ENCODE data around the gene FGF4.
"Not testable (repeated sequence)": the region's sequence is repeated elsewhere in the genome, so short reads cannot be mapped to it uniquely, and the experiment has no call there.

FGF4 gene

GRCh38 chr11:69781241-69781640 lies 6.1 kb upstream of the FGF4 start:
- H3K4me3 ChIP-seq (ENCODE audit: low read length) = no peak overlapping the region
- no peak overlapping the region for H3K9ac ChIP-seq (ENCODE audit: low read length)
- H3K4me1 ChIP-seq (ENCODE audit: control insufficient read depth, insufficient read depth, low read length) = no peaks in the 10 kb centered on the region
- peaks cover 7% of the 10 kb centered on the region for H3K27me3 ChIP-seq (ENCODE audit: control insufficient read depth, insufficient read depth, low read length)
- H3K36me3 ChIP-seq (ENCODE audit: control insufficient read depth, insufficient read depth, low read length) = no peaks in the 10 kb centered on the region
- no peak overlapping the region for H3K27ac ChIP-seq (ENCODE audit: low read depth, low read length)

GRCh38 chr11:69778373-69778772 lies 3.2 kb upstream of the FGF4 start:
- peaks cover 22% of the 10 kb centered on the region for H3K27me3 ChIP-seq (ENCODE audit: control insufficient read depth, insufficient read depth, low read length)
- no peak overlapping the region for H3K4me3 ChIP-seq (ENCODE audit: low read length)
- no peaks in the 10 kb centered on the region for H3K4me1 ChIP-seq (ENCODE audit: control insufficient read depth, insufficient read depth, low read length)
- no peaks in the 10 kb centered on the region for H3K36me3 ChIP-seq (ENCODE audit: control insufficient read depth, insufficient read depth, low read length)
- no peak overlapping the region for H3K9ac ChIP-seq (ENCODE audit: low read length)
- H3K27ac ChIP-seq (ENCODE audit: low read depth, low read length) = no peak overlapping the region

- Histone ChIP-seq H3K27ac (ENCODE audit: low read depth, low read length) (no peak overlapping the region), H3K27me3 (ENCODE audit: control insufficient read depth, insufficient read depth, low read length) (peaks cover 23% of the 10 kb centered on the region), H3K4me3 (ENCODE audit: low read length) (no peak overlapping the region), H3K9ac (ENCODE audit: low read length) (no peak overlapping the region), H3K36me3 (ENCODE audit: control insufficient read depth, insufficient read depth, low read length) (no peaks in the 10 kb centered on the region), H3K4me1 (ENCODE audit: control insufficient read depth, insufficient read depth, low read length) (no peaks in the 10 kb centered on the region)
These were observed 583 bp downstream of the FGF4 start for GRCh38 chr11:69774354-69775162.

DNA sequence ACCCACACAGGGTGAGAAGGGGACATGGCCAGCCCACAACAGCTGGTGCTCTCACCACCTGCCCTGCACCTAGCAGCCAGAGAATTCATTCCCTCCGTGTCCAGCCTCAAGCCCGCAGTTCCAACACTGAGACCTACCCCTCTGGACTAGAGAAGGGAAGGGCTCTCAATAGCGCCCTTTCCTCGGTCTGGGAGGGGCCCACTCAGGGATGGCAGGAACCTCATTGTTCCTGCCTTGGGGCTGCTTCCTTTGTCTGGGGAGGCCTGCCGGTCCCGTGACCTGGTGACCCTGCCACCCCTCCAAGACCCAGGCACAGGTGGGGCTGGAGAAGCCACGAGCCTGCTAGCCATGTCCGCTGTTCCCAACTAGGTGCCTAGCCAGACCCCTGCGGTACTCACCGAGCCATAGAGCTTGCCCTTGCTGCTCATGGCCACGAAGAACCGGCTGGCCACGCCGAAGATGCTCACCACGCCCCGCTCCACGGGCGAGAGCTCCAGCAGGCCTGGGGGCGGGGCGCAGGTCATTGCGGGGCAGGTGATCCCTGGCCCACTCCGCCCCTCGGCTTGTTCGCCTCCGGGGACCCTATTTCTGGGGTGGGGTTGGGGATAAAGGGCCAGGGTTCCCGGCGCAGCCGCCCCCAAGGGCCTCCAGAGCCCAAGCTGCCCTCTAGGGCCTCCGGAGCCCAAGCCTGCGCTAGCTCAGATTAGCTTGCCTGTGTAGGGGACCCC lies 1.4 kb downstream of the FGF4 start:
- Histone ChIP-seq H3K36me3 (ENCODE audit: control insufficient read depth, insufficient read depth, low read length) (no peaks in the 10 kb centered on the region), H3K4me1 (ENCODE audit: control insufficient read depth, insufficient read depth, low read length) (no peaks in the 10 kb centered on the region), H3K4me3 (ENCODE audit: low read length) (no peak overlapping the region), H3K9ac (ENCODE audit: low read length) (no peak overlapping the region), H3K27me3 (ENCODE audit: control insufficient read depth, insufficient read depth, low read length) (peaks cover 23% of the 10 kb centered on the region), H3K27ac (ENCODE audit: low read depth, low read length) (no peak overlapping the region)

DNA sequence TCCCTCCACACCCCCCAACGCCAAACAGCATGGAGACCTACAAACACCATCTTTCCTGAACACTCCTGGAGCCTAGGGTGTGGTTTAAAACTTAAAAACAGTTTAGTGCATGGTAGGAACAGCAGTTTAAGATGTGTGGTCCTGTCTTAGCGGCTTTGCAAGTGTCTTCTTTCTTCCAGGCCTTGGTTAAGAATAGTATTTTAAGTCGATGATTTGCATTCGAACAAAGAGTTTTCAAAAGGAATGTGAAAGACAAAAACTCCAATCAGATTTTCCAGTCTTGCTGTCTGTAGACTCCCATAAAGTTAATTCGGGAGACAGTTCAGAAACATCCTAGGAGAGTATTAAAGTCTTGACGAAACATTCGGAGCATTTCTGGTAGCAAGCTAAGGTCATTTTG lies 3.7 kb downstream of the FGF4 start:
- H3K27me3 ChIP-seq (ENCODE audit: control insufficient read depth, insufficient read depth, low read length) = peaks cover 18% of the 10 kb centered on the region

DNA sequence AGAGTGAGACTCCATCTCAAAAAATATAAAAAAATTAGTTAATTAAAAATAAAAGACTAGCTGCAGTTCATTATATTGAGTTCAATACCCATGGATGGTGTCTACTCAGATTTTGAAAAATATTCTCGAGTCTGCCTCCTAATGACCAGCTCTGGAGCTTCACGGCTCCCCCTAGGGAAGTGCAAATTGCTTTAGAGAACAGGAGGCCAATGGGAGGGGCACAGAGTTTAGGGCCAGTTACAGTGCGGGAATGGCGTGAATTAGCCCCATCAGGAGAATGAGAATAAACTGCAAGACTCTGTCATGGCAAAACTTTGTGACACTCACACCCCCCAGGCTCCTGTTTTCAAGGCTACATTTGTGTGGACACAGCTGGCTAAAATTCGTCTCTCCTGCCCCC lies 4.6 kb downstream of the FGF4 start:
- H3K36me3 ChIP-seq (ENCODE audit: control insufficient read depth, insufficient read depth, low read length) = no peaks in the 10 kb centered on the region
- H3K27ac ChIP-seq (ENCODE audit: low read depth, low read length) = no peak overlapping the region
- no peak overlapping the region for H3K4me3 ChIP-seq (ENCODE audit: low read length)
- no peaks in the 10 kb centered on the region for H3K4me1 ChIP-seq (ENCODE audit: control insufficient read depth, insufficient read depth, low read length)
- no peak overlapping the region for H3K9ac ChIP-seq (ENCODE audit: low read length)
- peaks cover 10% of the 10 kb centered on the region for H3K27me3 ChIP-seq (ENCODE audit: control insufficient read depth, insufficient read depth, low read length)

More for the DNA sequence above, 3.7 kb downstream of the FGF4 start:
- Histone ChIP-seq H3K36me3 (ENCODE audit: control insufficient read depth, insufficient read depth, low read length) (no peaks in the 10 kb centered on the region), H3K9ac (ENCODE audit: low read length) (no peak overlapping the region), H3K27ac (ENCODE audit: low read depth, low read length) (no peak overlapping the region), H3K4me3 (ENCODE audit: low read length) (no peak overlapping the region), H3K4me1 (ENCODE audit: control insufficient read depth, insufficient read depth, low read length) (no peaks in the 10 kb centered on the region)

DNA sequence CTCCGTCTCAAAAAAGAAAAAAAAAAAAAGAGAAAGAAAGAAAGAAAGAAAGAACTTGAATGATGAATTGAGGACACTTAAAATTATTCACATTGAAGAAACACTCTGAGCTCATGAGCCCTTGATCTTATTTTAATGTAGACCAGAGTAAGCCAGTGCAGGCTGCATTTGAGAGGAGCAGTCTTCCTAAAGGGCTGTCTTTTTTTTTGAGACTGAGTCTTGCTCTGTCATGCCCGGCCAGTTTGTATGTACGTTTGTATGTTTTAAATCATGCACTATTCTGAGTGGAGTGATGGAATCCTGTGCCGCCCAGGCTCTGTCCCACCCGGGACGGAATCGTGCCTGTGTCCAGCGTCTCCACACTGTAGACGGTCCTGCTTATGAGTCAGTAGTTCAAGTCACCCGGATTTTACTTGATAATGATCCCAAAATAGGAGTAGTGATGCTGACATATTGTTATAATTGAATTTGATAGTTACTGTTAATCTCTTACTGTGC lies 9.6 kb downstream of the FGF4 start:
- no peak overlapping the region for H3K9ac ChIP-seq (ENCODE audit: low read length)
- no peaks in the 10 kb centered on the region for H3K36me3 ChIP-seq (ENCODE audit: control insufficient read depth, insufficient read depth, low read length)
- H3K4me3 ChIP-seq (ENCODE audit: low read length) = no peak overlapping the region
- no peaks in the 10 kb centered on the region for H3K27me3 ChIP-seq (ENCODE audit: control insufficient read depth, insufficient read depth, low read length)
- no peak overlapping the region for H3K27ac ChIP-seq (ENCODE audit: low read depth, low read length)
- no peaks in the 10 kb centered on the region for H3K4me1 ChIP-seq (ENCODE audit: control insufficient read depth, insufficient read depth, low read length)

GRCh38 chr11:69764918-69765317 lies 10.2 kb downstream of the FGF4 start:
- H3K27me3 ChIP-seq (ENCODE audit: control insufficient read depth, insufficient read depth, low read length); H3K36me3 ChIP-seq (ENCODE audit: control insufficient read depth, insufficient read depth, low read length); H3K9ac ChIP-seq (ENCODE audit: low read length); H3K27ac ChIP-seq (ENCODE audit: low read depth, low read length); H3K4me1 ChIP-seq (ENCODE audit: control insufficient read depth, insufficient read depth, low read length); H3K4me3 ChIP-seq (ENCODE audit: low read length): not testable (repeated sequence)

DNA sequence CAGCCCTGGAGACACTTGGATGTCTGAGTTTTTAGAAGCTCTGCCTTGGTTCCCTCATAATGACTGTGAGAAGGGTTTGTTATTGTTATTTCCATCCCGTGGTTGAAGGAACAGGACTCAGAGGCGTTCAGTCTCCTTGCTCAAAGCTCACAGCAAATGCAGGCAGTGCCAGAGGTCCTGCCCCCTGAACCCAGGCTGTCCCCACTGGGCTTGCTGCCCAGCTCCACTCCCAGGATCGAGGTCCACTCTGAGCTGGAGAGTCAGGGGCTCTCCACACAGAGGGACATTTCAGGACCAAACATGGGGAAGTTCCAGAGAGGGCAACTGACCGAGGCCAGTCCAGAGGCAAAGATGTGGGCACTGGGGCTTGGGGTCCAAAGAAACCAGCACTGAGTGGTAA lies 14.8 kb downstream of the FGF4 start:
- no peak overlapping the region for H3K4me3 ChIP-seq (ENCODE audit: low read length)
- no peaks in the 10 kb centered on the region for H3K27me3 ChIP-seq (ENCODE audit: control insufficient read depth, insufficient read depth, low read length)
- H3K9ac ChIP-seq (ENCODE audit: low read length) = no peak overlapping the region
- no peaks in the 10 kb centered on the region for H3K36me3 ChIP-seq (ENCODE audit: control insufficient read depth, insufficient read depth, low read length)
- H3K4me1 ChIP-seq (ENCODE audit: control insufficient read depth, insufficient read depth, low read length) = no peaks in the 10 kb centered on the region
- H3K27ac ChIP-seq (ENCODE audit: low read depth, low read length) = no peak overlapping the region

DNA sequence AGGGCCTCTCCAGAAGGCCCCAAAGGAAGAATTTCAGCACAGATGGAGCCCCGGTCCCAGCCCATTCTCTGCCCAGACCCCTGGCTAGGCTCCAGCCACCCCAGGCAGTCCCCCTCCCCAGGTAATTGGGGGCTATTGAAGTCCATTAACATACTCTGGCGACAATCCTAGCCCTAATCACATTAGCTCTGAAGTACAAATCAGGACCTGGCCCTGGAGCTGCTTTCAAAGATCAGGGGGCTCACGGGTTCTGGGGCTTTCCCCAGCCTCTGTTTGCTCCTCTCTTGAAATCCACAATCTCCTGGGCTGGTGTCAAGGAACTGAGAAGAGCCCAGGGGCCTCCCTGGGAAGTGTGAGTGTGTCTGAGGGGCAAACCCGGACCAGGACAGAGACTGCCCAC lies 22.3 kb downstream of the FGF4 start:
- Histone ChIP-seq H3K27me3 (ENCODE audit: control insufficient read depth, insufficient read depth, low read length) (no peaks in the 10 kb centered on the region), H3K36me3 (ENCODE audit: control insufficient read depth, insufficient read depth, low read length) (no peaks in the 10 kb centered on the region), H3K9ac (ENCODE audit: low read length) (no peak overlapping the region), H3K4me1 (ENCODE audit: control insufficient read depth, insufficient read depth, low read length) (no peaks in the 10 kb centered on the region), H3K4me3 (ENCODE audit: low read length) (no peak overlapping the region), H3K27ac (ENCODE audit: low read depth, low read length) (no peak overlapping the region)

DNA sequence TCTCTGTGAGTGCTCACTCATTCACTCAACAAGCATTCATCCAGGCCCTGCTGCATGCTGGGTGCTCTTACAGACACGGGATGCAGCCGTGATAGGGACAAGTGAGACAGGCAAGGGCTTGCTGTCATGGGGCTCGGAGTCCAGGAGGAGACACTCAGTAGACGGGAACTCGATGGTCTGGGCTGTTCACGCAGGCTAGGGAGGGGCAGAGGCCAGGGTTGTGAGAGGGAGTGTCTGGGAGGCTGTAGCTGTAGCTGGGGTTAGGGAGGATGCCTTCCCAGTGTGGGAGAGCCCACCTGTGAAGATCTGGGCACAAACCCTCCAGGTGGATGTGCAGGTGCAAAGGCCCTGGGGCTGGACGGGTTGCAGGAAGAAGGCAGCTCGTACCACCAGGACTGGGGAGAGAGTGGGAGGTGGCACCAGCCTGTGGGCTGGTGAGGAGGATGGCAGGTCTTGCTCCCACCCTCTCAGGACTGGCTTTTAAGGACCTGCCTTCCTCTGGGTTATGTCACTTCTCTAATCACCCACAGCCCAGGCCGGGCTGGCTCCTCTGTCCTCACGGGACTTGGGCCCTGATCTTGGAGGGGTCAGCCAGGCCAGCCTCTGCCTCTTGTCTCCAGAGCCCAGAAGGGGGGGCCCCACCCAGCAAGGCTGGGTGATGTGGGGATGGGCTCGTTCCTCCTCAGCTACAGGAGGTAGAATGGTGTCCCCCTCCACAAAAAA lies 24.1 kb downstream of the FGF4 start:
- no peak overlapping the region for H3K9ac ChIP-seq (ENCODE audit: low read length)
- H3K36me3 ChIP-seq (ENCODE audit: control insufficient read depth, insufficient read depth, low read length) = no peaks in the 10 kb centered on the region
- H3K4me1 ChIP-seq (ENCODE audit: control insufficient read depth, insufficient read depth, low read length) = no peaks in the 10 kb centered on the region
- no peak overlapping the region for H3K4me3 ChIP-seq (ENCODE audit: low read length)
- H3K27me3 ChIP-seq (ENCODE audit: control insufficient read depth, insufficient read depth, low read length) = peaks cover 2% of the 10 kb centered on the region
- H3K27ac ChIP-seq (ENCODE audit: low read depth, low read length) = no peak overlapping the region

GRCh38 chr11:69750108-69750850 lies 24.9 kb downstream of the FGF4 start:
- Histone ChIP-seq H3K9ac (ENCODE audit: low read length) (no peak overlapping the region), H3K4me3 (ENCODE audit: low read length) (no peak overlapping the region), H3K4me1 (ENCODE audit: control insufficient read depth, insufficient read depth, low read length) (no peaks in the 10 kb centered on the region), H3K27me3 (ENCODE audit: control insufficient read depth, insufficient read depth, low read length) (peaks cover 2% of the 10 kb centered on the region), H3K36me3 (ENCODE audit: control insufficient read depth, insufficient read depth, low read length) (no peaks in the 10 kb centered on the region), H3K27ac (ENCODE audit: low read depth, low read length) (no peak overlapping the region)

Data from rectal smooth muscle tissue (tissue), 1 donor.